Endothelial cell of umbilical vein (primary cell): ENCODE data around the gene TSEN34.

Experiments
- CTCF ChIP-seq, 2 donors: IDR thresholded peaks; 1 replicate in 1 of 2; 2 replicates in 1 of 2; pipeline ENCODE4 v1.5.1; 2011; ENCODE audit warnings: low read length in 2 of 2, mild to moderate bottlenecking in 2 of 2, moderate library complexity in 2 of 2, control low read depth in 1 of 2, inconsistent platforms in 1 of 2, low read depth in 1 of 2; ENCODE audit not compliant: insufficient read depth in 1 of 2; ENCODE audit errors: extremely low read depth in 1 of 2
- JUN ChIP-seq: IDR thresholded peaks from 2 replicates; pipeline ENCODE4 v1.6.1; 2011; ENCODE audit warnings: borderline replicate concordance, low read depth; ENCODE audit not compliant: insufficient read length, insufficient read depth

DNA sequence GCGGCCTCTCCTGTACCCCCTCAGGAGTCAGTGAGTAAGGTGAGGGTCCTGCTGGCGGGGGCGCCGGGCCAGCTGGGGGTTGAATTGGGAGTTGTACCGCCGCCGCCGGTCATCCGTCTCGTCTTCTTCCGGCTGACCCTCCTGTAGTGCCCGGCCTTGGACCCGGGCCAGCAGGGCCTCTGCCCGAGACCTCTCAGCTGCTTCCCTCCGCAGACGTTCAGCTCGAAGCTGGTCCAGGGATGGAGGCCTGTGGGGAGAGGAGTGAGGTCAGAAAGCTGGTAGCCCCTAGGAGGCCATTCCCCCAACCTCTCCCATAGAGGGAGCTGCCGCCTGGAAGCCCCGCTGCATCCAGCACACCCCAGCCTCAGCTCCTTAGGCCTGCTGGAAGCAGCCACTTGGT, 35.4 kb upstream of the TSEN34 start:
- TF ChIP-seq CTCF (IDR thresholded peaks at IDR 0.05; ENCODE audit: extremely low read depth in 1 of 2, insufficient read depth in 1 of 2, low read depth in 1 of 2, low read length in 2 of 2) (no peak), JUN (no peak)
